ENCODE measurements around the gene ZNF485. TPM values are rescaled to one million over a fixed set of nuclear protein-coding genes. Genes with fewer than 3 reads are reported as not detected.

The ZNF485 gene
- total RNA-seq, 1 donor = 2.5 TPM

DNA sequence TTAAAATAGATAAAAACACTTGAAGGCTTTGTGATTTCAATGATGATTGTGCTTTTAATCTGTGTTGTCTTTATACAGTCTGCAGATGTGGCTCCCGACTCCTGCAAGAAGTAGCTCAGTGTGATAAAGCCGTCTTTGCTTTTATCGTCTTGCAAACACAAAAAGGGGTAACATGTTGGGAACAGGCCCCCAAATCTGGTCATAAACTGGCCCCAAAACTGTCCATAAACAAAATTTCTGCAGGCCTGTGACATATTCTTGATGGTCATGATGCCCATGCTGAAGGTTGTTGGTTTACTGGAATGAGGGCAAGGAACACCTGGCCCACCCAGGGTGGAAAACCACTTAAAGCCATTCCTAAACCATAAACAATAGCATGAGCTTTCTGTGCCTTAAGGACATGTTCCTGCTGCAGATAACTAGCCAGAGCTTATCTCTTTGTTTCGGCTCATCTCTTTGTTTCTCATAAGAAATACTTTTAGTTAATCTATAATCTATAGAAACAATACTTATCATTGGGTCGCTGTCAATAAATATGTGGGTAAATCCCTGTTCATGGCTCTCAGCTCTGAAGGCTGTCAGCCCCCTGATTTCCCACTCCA, 14.8 kb upstream of the ZNF485 start:
- TF ChIP-seq CTCF (IDR thresholded peaks at IDR 0.05; ENCODE audit: extremely low read depth, low read depth, low read length) = no peak
- Histone ChIP-seq H3K9me3 (ENCODE audit: low read depth, low read length) (peaks cover 3% of the 10 kb centered on the region), H3K79me2 (ENCODE audit: insufficient read depth, low read length) (no peaks in the 10 kb centered on the region)

DNA sequence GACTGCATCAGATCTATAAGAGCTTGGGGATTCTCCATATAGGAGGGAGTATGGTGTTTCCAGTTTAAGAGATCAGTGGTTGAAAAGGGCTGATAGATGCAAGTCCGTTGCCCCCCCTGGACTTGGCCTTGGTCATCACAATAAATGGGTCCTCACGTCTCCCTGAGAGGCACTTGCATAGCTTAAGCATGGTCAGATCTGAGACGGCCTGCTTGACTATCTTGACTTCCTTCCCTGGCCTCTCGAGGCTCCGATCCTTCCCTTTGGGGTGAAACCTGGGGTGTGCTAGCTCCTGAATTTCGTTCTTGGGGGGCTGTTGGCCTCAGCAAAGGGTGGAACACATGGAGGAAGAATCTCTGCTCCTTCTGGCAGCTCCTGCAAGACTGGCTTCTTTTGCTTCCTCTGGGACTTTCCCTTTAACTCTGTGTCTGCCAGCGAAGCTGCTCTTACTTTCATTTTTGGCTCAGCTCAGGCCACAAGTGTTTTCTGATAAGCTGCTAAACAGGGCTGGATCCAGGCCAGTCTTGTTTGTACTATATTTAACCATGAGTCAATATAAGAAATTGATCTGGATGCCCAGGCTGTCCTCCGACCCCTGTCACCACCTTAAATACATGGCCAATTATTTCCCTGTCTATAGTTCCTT, 11.2 kb upstream of the ZNF485 start:
- peaks cover 3% of the 10 kb centered on the region for H3K9me3 ChIP-seq (ENCODE audit: low read depth, low read length)
- no peaks in the 10 kb centered on the region for H3K4me1 ChIP-seq (ENCODE audit: insufficient read depth, low read length)
- no peak for TF ChIP-seq CTCF (IDR thresholded peaks at IDR 0.05; ENCODE audit: extremely low read depth, low read depth, low read length)
- no peaks in the 10 kb centered on the region for H3K36me3 ChIP-seq (ENCODE audit: insufficient read depth, low read length)
- H3K27ac ChIP-seq (ENCODE audit: low read depth, low read length) = no peak overlapping the region
- no peaks in the 10 kb centered on the region for H4K20me1 ChIP-seq (ENCODE audit: insufficient read depth, low read length)
- H3K79me2 ChIP-seq (ENCODE audit: insufficient read depth, low read length) = no peaks in the 10 kb centered on the region
- H2AFZ ChIP-seq (ENCODE audit: low read length) = peak overlapping the region; percentile 98
- peak overlapping the region; percentile 60 for H3K4me3 ChIP-seq (ENCODE audit: insufficient read depth, low read length)
- peak overlapping the region; percentile 85 for H3K4me2 ChIP-seq (ENCODE audit: insufficient read depth, low read length)
- no peak for DNase-seq (ENCODE audit: insufficient read length, low spot score, missing footprints)
- peaks cover 9% of the 10 kb centered on the region for H3K27me3 ChIP-seq (ENCODE audit: insufficient read depth, low read length)

More for the DNA sequence above, 14.8 kb upstream of the ZNF485 start:
- H3K27me3 ChIP-seq (ENCODE audit: insufficient read depth, low read length) = peaks cover 17% of the 10 kb centered on the region
- no peak overlapping the region for H3K4me3 ChIP-seq (ENCODE audit: insufficient read depth, low read length)
- H4K20me1 ChIP-seq (ENCODE audit: insufficient read depth, low read length) = no peaks in the 10 kb centered on the region
- no peak overlapping the region for H3K4me2 ChIP-seq (ENCODE audit: insufficient read depth, low read length)
- no peaks in the 10 kb centered on the region for H3K36me3 ChIP-seq (ENCODE audit: insufficient read depth, low read length)
- no peaks in the 10 kb centered on the region for H3K4me1 ChIP-seq (ENCODE audit: insufficient read depth, low read length)
- H2AFZ ChIP-seq (ENCODE audit: low read length) = no peak overlapping the region
- no peak overlapping the region for H3K27ac ChIP-seq (ENCODE audit: low read depth, low read length)
- DNase-seq (ENCODE audit: insufficient read length, low spot score, missing footprints) = no peak

DNA sequence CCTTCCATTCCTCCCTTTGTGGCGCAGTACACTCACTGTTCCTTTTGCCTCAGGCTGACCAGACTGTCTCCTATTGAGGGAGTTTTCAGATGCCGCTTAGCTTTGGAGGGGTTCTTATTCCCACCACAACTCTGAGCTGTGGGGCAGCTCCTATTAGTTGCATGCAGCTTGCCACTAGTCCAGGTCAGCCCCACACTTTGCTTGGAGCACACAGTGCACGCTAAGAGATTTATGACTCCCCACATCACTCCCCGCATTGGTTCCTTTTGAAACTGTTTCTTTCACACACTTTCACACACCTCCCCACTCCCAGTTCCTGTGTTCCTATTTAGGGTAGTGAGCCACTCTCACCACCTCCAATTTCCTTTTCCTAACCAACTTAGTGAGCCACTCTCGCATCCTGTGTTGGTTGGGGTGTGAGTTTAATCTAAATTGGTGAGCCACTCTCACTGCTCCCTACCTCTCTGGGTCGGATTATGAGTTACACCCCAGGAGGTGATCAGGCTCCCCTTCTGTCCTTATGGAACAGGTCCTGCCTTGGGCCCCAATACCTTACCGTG, 10.4 kb upstream of the ZNF485 start:
- no peak for DNase-seq (ENCODE audit: insufficient read length, low spot score, missing footprints)
- H3K36me3 ChIP-seq (ENCODE audit: insufficient read depth, low read length) = no peaks in the 10 kb centered on the region
- H3K27ac ChIP-seq (ENCODE audit: low read depth, low read length) = no peak overlapping the region
- no peak for TF ChIP-seq CTCF (IDR thresholded peaks at IDR 0.05; ENCODE audit: extremely low read depth, low read depth, low read length)
- peak overlapping the region; percentile 85 for H3K4me2 ChIP-seq (ENCODE audit: insufficient read depth, low read length)
- no peaks in the 10 kb centered on the region for H3K79me2 ChIP-seq (ENCODE audit: insufficient read depth, low read length)
- H2AFZ ChIP-seq (ENCODE audit: low read length) = peak overlapping the region; percentile 98
- no peaks in the 10 kb centered on the region for H4K20me1 ChIP-seq (ENCODE audit: insufficient read depth, low read length)
- H3K27me3 ChIP-seq (ENCODE audit: insufficient read depth, low read length) = peaks cover 9% of the 10 kb centered on the region
- H3K4me3 ChIP-seq (ENCODE audit: insufficient read depth, low read length) = no peak overlapping the region
- H3K4me1 ChIP-seq (ENCODE audit: insufficient read depth, low read length) = no peaks in the 10 kb centered on the region
- peaks cover 3% of the 10 kb centered on the region for H3K9me3 ChIP-seq (ENCODE audit: low read depth, low read length)

GRCh38 chr10:43596546-43596945, 9.7 kb upstream of the ZNF485 start:
- DNase-seq (ENCODE audit: insufficient read length, low spot score, missing footprints) = no peak
- H3K9me3 ChIP-seq (ENCODE audit: low read depth, low read length) = peaks cover 3% of the 10 kb centered on the region
- no peaks in the 10 kb centered on the region for H4K20me1 ChIP-seq (ENCODE audit: insufficient read depth, low read length)
- H3K27ac ChIP-seq (ENCODE audit: low read depth, low read length) = no peak overlapping the region
- no peak for TF ChIP-seq CTCF (IDR thresholded peaks at IDR 0.05; ENCODE audit: extremely low read depth, low read depth, low read length)
- H2AFZ ChIP-seq (ENCODE audit: low read length) = peak overlapping the region; percentile 98
- H3K4me2 ChIP-seq (ENCODE audit: insufficient read depth, low read length) = no peak overlapping the region
- no peak overlapping the region for H3K4me3 ChIP-seq (ENCODE audit: insufficient read depth, low read length)
- peaks cover 9% of the 10 kb centered on the region for H3K27me3 ChIP-seq (ENCODE audit: insufficient read depth, low read length)
- no peaks in the 10 kb centered on the region for H3K4me1 ChIP-seq (ENCODE audit: insufficient read depth, low read length)
- no peaks in the 10 kb centered on the region for H3K79me2 ChIP-seq (ENCODE audit: insufficient read depth, low read length)
- no peaks in the 10 kb centered on the region for H3K36me3 ChIP-seq (ENCODE audit: insufficient read depth, low read length)
